ENCODE results near the gene ELOVL6. TPM values are rescaled to one million over a fixed set of nuclear protein-coding genes. Genes with fewer than 3 reads are reported as not detected.

Gene ELOVL6
- total and polyA plus RNA-seq, 9 of the 15 experiments (the other 6 are each of a cell fraction or from before 2014, with no cell fraction given), result 18.3 to 82.6 (median 46.0) TPM

DNA sequence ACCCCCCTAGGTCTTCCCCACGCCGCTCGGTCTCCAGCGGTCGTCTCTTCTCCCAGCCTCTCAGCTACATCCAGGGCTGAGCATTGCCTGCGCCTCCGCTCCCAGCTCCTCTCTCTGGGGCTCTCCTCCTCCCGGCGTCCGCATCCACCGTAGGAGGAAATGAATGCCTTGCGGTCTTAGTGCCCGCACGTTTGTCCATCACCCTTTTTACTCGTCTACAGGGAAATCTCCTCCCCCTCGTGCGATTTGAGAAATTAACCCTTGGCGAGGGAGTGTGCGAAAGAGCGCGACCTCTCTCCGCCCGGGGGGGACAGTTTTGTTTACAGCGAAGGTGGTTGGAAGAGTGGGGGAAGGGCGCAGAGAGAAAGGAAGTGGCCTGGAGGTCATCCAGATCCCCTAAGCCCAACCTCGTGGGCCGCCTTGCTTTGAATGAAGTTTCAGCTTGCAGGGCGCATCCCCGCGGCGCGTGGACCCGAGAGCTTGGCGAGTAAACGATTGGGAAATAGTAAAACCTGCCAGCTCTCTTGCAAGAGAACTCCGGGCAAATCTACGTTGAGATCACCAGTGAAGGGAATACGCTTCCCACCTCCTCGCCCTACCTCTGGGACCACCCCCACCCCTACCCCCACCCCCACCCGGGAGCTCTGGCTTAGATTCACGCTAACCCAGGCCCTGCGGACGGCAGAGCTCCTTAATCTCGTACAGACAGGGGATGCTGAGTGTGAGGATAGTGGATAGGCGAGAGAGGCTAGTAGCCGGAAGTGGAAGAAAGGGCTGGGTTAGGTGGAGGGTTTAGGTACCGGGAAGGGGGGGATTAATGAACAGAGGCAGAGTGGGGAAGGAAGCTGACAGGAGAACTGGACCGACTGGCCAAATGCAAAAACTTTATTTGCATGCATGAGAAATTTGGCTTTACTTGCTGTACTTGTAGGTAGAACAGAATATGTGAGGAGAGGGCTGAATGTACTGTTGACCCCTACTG lies at the start of gene ELOVL6 (continued):
- TF ChIP-seq ESRRB (CRISPR knock-in tag; IDR thresholded peaks at IDR 0.05; ENCODE audit: borderline replicate concordance) (no peak), LARP7 (IDR thresholded peaks at IDR 0.05) (no peak), SIN3A (IDR thresholded peaks at IDR 0.05; ENCODE audit: borderline replicate concordance in 2 of 2, control insufficient read depth in 1 of 2, low read depth in 2 of 2, low read length in 2 of 2) (peak in 1 of 2 experiments; percentile 5; a peak in 2 of 4 replicates), SP2 (IDR thresholded peaks at IDR 0.05; ENCODE audit: extremely low read depth, low read depth, low read length, poor library complexity, severe bottlenecking) (no peak), ZNF408 (CRISPR knock-in tag; IDR thresholded peaks at IDR 0.05; ENCODE audit: low read depth) (no peak), TAF1 (IDR thresholded peaks at IDR 0.05; ENCODE audit: control insufficient read depth, extremely low read depth, insufficient read depth, low read length, severe bottlenecking) (peak; percentile 90), L3MBTL2 (IDR thresholded peaks at IDR 0.05) (peak; percentile 85), TCF7 (IDR thresholded peaks at IDR 0.05; ENCODE audit: borderline replicate concordance) (0 out of 2 replicates have a peak, but pooled peaks have one; percentile 21), ZNF668 (CRISPR knock-in tag; IDR thresholded peaks at IDR 0.05) (no peak), PTBP1 (IDR thresholded peaks at IDR 0.05; ENCODE audit: low read depth, low read length) (no peak), ATF7 (IDR thresholded peaks at IDR 0.05) (peak; percentile 58), U2AF1 (optimal IDR thresholded peaks at IDR 0.05; ENCODE audit: low read depth, low read length) (no peak), NCOA6 (IDR thresholded peaks at IDR 0.05) (no peak), DIDO1 (tag; IDR thresholded peaks at IDR 0.05; ENCODE audit: low read depth) (peak; percentile 51; the same call in 1 of the 2 replicates), GABPA (tag; conservative IDR thresholded peaks at IDR 0.05; ENCODE audit: low read depth) (peak; percentile 67), ZFP1 (CRISPR knock-in tag; IDR thresholded peaks at IDR 0.05) (no peak), KAT8 (IDR thresholded peaks at IDR 0.05; ENCODE audit: low read depth) (no peak), ERF (CRISPR knock-in tag; IDR thresholded peaks at IDR 0.05) (0 out of 2 replicates have a peak, but pooled peaks have one; percentile 24), SRSF1 (IDR thresholded peaks at IDR 0.05; ENCODE audit: low read depth, low read length) (no peak)
- TF ChIP-seq, protein P1, sequence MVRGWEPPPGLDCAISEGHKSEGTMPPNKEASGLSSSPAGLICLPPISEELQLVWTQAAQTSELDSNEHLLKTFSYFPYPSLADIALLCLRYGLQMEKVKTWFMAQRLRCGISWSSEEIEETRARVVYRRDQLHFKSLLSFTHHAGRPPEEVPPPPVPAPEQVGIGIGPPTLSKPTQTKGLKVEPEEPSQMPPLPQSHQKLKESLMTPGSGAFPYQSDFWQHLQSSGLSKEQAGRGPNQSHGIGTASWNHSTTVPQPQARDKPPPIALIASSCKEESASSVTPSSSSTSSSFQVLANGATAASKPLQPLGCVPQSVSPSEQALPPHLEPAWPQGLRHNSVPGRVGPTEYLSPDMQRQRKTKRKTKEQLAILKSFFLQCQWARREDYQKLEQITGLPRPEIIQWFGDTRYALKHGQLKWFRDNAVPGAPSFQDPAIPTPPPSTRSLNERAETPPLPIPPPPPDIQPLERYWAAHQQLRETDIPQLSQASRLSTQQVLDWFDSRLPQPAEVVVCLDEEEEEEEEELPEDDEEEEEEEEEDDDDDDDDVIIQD (CRISPR knock-in tag; IDR thresholded peaks at IDR 0.05), result no peak
- TF ChIP-seq, protein P2, sequence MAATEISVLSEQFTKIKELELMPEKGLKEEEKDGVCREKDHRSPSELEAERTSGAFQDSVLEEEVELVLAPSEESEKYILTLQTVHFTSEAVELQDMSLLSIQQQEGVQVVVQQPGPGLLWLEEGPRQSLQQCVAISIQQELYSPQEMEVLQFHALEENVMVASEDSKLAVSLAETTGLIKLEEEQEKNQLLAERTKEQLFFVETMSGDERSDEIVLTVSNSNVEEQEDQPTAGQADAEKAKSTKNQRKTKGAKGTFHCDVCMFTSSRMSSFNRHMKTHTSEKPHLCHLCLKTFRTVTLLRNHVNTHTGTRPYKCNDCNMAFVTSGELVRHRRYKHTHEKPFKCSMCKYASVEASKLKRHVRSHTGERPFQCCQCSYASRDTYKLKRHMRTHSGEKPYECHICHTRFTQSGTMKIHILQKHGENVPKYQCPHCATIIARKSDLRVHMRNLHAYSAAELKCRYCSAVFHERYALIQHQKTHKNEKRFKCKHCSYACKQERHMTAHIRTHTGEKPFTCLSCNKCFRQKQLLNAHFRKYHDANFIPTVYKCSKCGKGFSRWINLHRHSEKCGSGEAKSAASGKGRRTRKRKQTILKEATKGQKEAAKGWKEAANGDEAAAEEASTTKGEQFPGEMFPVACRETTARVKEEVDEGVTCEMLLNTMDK (IDR thresholded peaks at IDR 0.05; ENCODE audit: borderline replicate concordance, insufficient read depth, low read depth, low read length, poor library complexity, severe bottlenecking), result no peak
- TF ChIP-seq, protein P3, sequence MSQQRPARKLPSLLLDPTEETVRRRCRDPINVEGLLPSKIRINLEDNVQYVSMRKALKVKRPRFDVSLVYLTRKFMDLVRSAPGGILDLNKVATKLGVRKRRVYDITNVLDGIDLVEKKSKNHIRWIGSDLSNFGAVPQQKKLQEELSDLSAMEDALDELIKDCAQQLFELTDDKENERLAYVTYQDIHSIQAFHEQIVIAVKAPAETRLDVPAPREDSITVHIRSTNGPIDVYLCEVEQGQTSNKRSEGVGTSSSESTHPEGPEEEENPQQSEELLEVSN (IDR thresholded peaks at IDR 0.05; ENCODE audit: borderline replicate concordance in 1 of 2, extremely low read depth in 1 of 2, insufficient read depth in 1 of 2, insufficient read length in 1 of 2, low read depth in 1 of 2, low read length in 1 of 2, poor library complexity in 1 of 2, severe bottlenecking in 1 of 2), result peak in 1 of 2 experiments; percentile 58
